M059J (cell line): ENCODE measurements around the gene ATP8A2. TPM values are rescaled to one million over a fixed set of nuclear protein-coding genes. Genes with fewer than 3 reads are reported as not detected.
A peak's percentile ranks its signal among the peaks of the same experiment; 100 is the strongest.
"Not testable (repeated sequence)": the region's sequence is repeated elsewhere in the genome, so short reads cannot be mapped to it uniquely, and the experiment has no call there.

Source experiments
- DNase-seq: peaks from one replicate; pipeline ENCODE4 v3.0.0-alpha.2; 2012; ENCODE audit warnings: low read depth
- total RNA-seq: library from RNA; depleted of rRNA; stranded (reverse); fragments of >200 nt; shearing (Covaris generic); gene quantifications from 2 replicates; pipeline ENCODE4 v1.2.3, GENCODE V29; 2014

Gene ATP8A2
- total RNA-seq, 1 experiment from 2014 or later = 0.44 TPM

DNA sequence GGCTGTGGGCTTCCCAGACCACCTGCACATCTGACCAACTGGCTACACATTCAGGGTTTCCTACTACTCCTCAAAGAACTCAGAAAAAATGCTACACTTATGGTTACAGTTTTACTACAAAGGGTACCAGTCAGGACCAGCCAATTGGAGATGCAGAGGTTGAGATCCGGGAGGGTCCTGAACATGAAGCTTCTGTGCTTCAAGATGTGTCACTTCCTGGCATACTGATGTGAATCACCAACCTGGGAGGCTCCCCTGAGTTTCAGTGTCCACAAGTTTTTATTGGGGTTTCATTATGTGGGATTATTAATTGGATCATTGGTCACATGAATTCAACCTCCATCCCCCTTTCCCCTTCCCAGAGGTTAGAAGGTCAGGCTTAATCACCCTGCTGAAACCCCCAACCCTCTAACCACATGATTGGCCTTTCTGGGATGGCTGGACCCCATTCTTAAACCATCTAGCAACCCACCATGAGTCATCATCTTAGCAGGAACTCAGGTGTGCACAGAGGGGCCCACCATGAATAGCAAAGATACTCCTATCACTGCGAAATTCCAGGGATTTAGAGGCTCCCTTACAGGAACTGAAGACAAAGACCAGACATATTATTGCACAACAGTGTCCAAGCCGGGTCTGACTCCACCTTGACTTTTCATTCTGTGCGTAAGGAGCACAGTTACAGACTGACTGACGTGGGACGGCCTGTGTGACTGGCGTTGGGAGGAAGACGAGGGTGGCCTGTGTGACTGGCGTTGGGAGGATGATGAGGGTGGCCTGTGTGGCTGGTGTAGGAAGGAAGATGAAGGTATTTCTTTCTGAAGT, 90.7 kb downstream of the ATP8A2 start:
- peak; percentile 32 for DNase-seq

DNA sequence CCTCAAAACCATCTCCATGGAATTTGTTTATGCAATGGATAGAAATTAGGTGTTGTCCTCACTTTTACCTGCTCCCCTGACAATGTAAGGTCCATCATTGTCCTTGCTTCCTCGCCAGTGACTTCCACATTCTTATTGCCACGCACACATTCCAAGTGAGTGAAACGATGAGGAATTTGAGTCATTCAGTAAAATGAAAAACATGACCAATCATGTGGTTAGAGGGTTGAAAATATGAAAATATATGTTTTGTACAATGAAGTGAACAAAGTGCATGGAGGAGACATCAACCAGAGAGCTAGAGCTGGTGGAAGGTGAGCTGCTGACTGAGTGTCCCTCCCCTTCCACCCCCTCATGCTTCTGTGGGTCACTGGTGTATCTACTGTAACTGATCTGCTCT, 91.7 kb downstream of the ATP8A2 start:
- DNase-seq = peak; percentile 49

DNA sequence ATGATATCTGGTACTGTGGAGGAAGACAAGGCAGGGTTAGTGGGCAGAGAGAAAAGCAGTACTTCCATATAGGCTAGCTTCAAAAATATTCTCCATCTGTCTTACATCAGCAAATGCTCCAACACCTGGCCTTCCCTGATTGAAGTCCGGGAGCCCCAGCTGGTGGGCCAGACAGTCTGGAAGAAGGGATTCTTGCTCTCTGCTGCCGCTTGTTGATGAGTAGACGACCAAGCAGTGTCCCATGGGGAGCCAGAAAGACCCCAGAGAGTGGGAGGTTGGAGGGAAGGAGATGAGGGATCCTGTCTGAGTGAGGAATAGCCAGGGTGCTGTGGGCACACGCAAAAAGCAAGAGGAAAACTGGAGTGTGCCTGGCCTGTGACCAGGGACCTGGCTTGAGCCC, 95.1 kb downstream of the ATP8A2 start:
- no peak for DNase-seq

DNA sequence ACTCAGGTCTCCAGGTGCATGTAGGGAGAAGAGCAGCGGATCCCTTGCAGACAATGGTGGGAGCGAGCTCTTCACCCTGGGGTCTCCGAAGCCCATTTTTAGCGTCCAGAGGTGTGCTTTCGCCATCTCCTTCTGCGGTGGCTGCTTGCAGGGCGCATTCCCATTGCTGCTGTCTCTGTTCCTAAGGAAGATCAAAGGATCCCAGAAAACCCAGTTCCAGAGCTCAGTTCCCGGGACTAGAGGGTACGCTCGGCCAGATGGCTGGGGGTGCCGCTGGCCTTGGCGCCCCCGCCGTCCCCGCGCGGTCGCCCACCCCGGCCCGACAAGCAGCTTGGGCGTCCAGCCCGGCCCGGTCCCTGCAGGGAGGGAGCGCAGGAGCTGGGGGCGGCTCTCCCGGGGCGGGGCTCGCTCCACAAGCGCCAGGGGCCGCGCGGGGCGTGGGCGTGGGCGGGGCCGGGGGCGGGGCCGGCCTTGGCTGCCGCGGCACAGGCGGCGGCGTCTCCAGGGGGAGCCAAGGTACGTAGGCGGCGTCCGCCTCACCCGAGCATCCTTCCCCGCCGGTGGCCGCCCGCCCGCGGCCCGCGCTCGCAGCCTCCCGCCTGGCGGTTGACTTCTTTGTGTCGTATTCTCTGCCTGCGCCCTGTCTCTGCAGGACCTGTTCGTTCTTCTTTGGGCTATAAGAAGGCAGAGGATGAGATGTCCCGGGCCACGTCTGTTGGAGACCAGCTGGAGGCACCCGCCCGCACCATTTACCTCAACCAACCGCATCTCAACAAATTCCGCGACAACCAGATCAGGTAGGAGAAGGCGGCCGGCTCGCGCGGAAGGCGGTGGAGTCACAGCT, 96.8 kb downstream of the ATP8A2 start:
- no peak for DNase-seq

DNA sequence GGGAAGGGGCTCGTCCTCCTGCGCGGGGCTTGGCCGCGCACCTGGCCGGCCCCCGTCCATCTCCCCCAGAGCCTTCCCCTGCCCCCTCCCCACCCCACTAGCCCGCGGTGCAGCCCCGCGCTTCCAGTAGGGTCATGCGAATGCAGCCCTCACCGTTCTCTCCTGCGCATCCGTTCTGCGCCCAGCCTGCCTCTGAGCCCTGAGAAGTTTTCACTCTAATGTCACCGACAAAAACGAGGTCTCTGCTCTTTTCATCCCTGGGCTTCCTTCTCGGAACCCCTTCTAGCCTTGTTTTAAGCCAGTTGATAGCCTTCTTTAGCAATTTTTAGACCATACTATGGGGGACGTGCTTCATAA, 97.4 kb downstream of the ATP8A2 start:
- no peak for DNase-seq

DNA sequence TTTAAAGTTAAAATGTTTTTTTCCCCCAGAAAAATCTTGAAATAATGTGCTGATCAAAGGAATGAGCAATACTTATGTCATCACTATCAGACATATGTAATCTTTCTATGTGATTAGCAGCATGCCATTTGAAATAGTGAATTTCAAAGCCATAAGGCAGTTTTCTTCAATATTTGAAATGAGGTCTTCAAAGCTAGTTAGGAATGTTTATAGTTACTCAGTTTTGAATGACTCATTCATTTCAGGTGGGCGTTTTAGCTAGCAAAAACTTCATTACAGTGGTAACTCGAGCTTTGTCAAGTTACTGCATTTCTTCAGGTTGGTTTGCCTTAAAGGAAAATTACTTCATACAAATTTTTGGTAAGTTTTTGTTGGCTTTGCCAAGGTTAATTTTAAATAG, 102.1 kb downstream of the ATP8A2 start:
- DNase-seq = no peak

DNA sequence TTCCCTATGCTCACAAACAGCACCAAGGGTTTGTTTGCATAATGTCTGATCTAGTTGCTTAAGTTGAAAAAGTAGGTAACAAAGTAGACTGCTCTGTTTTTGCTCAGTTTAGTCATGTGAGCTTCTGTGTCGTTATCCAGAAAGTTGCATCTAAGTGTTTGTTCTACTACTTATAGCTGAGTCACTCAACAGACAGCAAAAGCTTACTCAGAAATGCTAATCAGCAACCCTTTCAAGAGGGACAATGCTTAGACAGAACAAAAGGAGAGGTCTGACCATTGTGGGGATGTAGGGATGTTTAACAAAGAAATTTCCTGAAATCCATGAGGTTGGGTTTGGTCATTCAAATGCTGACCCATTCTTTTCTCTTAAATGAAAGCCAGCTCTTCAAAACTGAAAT, 106.4 kb downstream of the ATP8A2 start:
- DNase-seq = peak; percentile 8

DNA sequence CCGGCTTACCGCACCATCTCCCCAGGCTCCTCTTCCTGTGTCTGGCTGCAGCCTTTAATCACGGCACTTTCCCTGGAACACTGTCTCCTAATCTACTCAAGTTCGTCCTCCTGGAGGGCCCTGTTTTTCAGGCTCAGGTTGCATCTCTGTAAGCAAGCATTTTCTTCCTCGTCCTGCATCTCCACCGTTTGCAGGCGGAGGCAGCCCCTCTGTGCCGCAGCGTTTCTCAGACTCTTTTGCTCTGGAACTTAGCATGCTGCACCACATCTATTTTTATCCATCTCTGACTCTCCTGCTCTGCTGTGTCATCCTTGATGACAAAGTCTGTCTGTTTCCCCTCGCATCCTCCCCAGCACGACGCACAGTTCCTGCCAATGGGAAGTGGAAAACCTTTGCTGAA, 117.5 kb downstream of the ATP8A2 start:
- DNase-seq = no peak

DNA sequence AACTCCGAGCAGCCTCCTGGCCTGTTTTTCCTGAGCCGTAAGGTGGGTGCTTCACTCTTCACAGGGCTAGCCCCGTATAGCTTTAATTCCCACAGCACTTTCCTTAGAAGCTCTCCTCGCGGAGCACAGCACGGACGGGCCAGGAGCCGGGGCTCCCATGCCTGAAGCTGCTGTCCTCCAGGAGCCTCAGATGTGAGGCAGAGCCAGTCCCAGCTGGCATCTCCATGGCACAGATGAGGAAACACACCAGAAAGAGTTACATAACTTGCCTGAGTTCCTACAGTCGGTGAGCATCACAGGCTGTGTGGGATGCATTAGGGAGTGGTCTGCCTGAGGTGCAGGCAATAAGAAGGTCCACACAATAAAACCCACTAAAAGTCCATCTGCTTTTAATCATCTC, 118.5 kb downstream of the ATP8A2 start:
- no peak for DNase-seq

DNA sequence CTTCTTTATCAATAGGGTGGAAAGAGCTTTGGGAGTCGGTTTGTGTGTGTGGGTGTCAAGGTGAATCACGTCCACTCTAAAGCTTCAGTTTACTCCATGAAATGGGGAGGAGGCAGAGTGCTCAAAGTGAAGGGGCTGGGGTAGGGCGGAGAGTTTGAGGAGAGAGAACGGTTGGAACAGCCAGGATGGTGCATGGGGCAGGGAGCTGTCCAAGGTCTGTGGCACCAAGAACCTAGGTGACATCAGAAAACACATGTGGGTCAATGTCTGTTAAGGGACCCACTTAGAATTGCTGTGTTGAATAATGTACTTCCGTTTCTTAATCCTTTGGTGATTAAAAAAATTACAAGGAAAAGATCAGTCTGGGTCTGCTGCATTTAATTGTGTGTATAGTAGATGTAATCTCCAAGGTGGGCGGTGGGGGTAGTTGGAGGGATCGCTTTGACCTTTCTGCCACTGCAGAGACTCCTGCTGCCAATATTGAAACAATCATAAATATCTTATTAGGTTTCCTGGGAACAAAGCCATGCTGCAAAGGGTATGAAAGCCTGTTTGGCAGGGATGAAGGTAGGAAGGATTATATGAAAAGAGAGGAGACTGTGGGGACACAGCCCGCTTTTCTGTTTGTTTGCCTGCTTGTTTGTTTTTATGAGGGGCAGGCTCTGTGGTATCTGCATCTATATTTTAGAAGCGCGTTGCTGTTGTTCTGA, 122.3 kb downstream of the ATP8A2 start:
- DNase-seq = no peak

DNA sequence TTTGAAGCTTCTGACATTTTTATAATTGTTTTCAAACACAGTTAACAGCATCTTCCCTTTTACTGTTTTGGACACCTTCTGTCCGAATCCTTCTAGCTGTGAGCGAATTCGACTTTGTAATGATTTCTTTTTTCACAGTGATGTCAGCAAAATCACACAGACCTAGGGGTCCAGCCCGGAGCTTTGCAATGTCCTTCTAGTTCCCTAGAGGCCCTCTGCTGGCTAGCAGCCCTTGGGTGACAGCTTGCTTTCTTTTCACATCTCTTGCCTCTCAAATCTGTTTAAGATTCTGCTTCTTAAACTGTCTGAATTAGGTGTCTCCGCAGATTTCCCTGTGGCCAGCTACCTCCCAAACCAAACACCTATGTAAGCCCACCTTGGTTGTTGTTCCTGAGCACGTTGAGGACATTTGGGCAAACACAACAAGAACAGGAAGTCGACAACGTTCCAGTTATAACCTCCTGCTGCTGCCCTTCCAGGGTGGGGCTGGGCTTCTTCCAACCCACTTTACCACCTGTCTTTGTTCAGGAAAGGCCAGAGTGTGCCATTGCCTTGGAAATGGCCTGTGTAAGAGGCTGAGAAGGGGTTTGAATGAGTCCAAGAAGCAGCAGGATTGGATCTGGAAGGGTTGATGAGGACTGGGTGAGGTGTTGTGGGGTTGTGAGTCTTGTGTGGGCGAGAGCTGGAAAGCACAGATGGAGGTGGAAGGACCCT, 123.1 kb downstream of the ATP8A2 start:
- no peak for DNase-seq

DNA sequence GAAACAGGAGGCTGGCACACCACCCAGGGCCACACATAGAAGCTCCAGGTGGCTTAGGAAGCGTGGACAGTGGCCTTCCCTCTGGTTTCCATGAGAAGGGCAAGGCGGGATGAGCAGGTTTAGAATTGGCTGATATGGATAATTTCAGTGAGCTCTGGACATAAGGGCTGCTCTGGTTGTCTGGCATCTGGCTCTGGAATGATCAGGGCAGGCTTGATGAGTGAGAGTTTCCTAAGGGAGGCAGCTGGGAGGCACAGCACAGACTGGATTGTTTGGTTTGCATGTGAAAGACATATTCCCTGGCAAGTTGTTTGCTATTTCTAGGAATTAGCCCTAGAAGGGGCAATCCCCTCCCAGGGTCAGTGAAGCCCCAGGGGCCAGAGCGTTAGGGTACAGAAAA, 129.5 kb downstream of the ATP8A2 start:
- no peak for DNase-seq

DNA sequence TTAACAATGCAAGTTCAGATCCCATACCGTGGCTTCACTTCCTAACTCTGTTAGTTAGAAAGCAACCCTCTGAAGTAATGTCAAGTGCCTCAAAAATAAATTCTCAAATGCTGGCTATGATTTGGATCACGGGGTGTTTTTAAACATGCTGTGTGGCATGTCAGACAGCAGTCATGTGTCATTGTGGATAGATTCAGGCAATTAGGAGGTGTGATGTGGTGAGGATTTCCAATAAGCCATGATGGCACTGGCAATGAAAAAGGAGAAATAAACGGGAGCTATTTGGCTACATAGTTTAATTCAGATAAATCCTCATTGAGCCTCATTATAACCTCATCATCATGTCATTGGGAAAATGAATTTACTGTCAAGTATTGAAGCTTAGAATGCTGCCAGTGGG, 130.3 kb downstream of the ATP8A2 start:
- DNase-seq = no peak

DNA sequence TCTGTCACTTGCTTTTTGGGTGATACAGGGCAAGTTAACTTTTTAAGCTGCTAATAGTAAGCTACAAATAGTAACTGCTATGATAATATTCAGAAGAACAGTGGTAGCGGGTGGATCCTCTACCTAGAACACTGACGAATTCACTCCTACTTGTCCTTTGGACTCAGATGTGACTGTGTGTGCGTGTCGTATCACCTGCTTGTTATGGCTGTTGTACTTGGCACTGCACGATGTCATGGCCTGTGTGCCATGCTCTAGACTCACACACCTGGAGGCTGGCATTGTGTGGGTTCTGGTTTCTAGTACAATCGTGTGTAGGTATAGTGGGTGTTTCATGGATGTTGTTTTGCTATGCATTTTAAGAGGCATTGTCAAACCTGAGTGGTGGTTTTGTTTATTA, 130.8 kb downstream of the ATP8A2 start:
- DNase-seq = no peak

DNA sequence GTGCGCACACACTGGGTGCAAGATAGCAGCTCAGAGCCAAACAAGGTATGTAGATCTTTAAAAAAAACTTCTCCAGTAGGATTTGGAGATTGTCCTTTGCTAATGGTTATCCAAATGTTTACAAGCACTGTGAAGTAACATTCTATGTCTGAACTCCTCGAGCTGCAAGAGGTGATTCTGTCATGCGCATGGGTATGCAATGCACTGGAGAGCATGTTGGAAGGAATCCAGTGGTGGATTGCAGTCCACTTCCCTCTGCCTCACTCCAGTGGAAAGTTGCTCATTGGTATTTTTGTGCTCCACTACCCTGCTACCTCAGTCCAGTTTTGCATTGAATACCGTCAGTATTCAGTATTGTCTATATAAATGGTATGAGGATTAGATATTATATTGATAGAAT, 132.1 kb downstream of the ATP8A2 start:
- DNase-seq = no peak

DNA sequence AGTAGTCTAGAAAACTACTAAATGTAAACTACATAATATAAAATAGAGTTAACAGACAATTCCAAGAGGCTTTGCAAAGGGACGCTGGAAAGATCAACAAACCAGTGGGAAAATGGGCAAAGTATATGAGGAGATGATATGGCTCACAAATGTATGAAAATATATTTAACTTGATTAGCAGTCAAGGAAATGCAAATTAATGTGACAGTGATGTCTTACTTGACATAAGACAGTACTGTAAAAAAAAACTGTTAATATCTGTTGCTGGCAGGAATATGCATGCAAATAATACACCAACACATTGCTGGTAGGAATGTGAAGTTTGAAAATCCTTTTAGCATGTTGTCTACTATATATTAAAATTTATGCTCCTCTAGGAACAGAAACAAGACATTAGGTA, 136.1 kb downstream of the ATP8A2 start:
- no peak for DNase-seq

DNA sequence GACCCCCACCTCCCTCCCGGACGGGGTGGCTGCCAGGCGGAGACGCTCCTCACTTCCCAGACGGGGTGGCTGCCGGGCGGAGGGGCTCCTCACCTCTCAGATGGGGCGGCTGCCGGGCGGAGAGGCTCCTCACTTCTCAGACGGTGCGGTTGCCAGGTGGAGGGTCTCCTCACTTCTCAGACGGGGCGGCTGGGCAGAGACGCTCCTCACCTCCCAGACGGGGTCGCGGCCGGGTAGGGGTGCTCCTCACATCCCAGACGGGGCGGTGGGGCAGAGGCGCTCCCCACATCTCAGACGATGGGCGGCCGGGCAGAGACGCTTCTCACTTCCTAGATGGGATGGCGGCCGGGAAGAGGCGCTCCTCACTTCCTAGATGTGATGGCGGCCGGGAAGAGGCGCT, 141.3 kb downstream of the ATP8A2 start:
- DNase-seq = not testable (repeated sequence)

DNA sequence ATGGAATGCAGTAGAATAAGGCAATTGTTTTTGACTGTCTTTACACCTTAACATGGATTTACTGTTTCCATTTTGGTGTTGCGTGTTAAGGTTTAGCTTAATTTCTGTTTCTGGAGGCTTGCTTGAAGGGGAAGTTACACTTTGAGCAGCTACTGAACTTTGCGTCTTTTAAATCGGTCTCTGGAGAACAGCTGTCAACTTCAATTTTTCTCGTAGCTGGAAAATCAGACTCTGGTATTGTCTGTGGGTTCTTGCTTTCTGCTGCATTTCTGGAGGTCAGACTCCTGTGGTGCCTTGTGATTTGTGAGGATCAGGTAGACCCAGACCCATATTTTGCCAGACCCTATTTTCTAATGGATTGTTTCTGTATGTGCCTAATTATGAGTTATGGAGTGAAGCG, 146.7 kb downstream of the ATP8A2 start:
- DNase-seq = no peak

DNA sequence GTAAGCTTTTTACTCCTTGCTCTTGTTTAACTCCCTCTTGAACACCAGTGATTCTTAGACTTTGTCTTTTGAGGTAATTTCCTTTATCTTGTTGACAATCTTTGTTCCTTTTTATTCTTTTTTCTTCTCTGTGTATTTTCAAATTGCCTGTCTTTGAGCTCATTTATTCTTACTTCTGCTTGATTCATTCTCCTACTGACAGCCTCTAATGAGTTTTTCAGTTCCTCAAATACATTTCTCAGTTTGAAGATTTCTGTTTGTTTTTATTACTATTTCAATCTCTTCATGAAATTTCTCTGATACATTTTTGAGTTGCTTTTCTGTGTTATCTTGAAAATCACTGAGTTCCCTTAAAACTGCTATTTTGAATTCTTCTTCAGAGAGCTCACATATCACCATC, 154.1 kb downstream of the ATP8A2 start:
- DNase-seq = no peak

DNA sequence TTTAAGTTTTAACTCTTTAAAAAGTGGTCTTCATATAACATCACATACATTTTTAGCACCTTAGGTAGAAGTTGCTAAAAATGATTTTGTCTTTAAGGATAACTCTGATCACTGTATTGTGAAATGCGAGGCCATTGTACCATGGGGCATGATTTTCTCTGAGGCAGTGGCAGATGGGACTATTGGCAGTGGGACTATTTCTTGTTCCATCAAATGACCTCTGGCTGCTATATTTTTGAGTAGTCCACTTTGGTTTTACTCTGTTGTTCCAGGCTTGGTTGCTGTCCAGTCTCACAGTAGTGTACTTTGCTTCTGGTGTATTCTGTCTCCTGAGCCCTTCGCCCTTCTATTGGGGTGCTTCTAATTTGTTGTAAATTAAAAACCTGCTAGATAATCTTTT, 156.5 kb downstream of the ATP8A2 start:
- no peak for DNase-seq

DNA sequence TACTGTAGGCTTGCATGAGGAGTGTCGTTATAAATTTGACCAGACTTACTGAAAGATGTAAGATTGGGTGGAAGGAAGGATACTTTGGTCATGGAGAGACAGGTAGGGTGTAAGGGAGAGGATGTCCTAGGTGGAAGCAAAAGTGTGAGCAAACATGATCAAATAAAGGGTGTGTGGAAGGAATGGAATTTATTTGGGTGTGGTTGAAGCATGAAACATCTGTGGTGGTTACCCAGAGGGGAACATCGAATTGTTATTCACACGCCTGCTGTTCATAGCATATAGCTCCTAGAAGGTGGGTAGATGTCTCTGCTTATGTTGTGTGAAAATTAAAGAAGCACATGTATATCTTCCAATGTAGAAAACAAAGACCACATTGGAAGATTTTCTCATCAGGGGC, 157.7 kb downstream of the ATP8A2 start:
- DNase-seq = no peak

DNA sequence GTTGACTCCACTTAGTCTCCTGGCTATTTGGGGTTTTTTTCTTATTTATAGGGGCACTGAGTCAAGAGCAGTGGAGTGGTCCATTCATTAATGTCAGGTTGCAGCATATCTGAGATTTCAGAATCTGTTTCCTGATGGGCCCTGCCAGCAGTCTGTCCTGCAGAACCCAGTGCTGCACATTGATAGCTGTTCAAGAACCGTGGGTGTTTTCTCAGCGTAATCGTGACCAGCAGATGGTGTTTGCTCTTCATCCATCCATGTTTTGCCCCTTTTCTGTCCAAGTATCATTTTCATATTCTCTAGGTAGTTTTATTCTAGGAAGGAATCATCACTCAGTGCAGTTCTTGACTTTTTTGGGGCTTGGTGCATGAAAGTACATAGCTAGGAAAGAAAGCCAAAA, 166.5 kb downstream of the ATP8A2 start:
- no peak for DNase-seq
